Measurements from ENCODE around the gene KAZN.

Gene KAZN

GRCh38 chr1:14913482-14914177, 315.1 kb downstream of the KAZN start:
- no peak for DNase-seq (ENCODE audit: low read depth)

DNA sequence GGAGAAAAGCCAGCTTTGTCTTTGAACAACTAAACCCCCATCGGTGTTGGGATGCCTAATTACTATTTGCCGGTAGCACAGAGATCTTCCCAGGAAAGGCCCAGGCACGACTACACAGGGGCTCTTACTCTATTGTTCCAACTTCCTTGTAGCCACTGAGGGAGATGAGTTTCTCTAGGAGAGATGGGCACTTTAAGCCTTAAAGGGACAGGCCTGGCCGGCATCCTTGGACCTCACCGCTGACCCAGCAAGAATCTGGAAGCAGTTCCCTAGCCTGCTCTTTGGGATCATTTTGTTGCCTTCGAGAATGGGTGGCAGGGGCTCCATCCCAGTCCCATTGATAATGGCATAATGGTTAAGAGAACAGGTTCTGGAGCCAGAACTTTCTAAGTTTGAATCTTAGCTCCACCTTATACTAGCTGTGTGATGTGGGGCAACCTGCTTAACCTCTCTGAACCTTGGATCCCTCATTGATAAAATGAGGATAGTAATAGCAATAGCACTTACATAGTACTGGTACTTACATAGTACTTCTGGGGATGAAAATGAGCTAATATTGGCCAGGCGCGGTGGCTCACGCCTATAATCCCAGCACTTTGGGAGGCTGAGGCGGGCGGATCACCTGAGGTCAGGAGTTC, 316.0 kb downstream of the KAZN start:
- no peak for DNase-seq (ENCODE audit: low read depth)

GRCh38 chr1:14915356-14916054, 317.0 kb downstream of the KAZN start:
- peak; percentile 18 for DNase-seq (ENCODE audit: low read depth)

GRCh38 chr1:14919289-14919688, 320.8 kb downstream of the KAZN start:
- DNase-seq (ENCODE audit: low read depth) = no peak

GRCh38 chr1:14919751-14920150, 321.3 kb downstream of the KAZN start:
- DNase-seq (ENCODE audit: low read depth) = no peak

GRCh38 chr1:14921057-14921456, 322.6 kb downstream of the KAZN start:
- DNase-seq (ENCODE audit: low read depth) = peak; percentile 71

DNA sequence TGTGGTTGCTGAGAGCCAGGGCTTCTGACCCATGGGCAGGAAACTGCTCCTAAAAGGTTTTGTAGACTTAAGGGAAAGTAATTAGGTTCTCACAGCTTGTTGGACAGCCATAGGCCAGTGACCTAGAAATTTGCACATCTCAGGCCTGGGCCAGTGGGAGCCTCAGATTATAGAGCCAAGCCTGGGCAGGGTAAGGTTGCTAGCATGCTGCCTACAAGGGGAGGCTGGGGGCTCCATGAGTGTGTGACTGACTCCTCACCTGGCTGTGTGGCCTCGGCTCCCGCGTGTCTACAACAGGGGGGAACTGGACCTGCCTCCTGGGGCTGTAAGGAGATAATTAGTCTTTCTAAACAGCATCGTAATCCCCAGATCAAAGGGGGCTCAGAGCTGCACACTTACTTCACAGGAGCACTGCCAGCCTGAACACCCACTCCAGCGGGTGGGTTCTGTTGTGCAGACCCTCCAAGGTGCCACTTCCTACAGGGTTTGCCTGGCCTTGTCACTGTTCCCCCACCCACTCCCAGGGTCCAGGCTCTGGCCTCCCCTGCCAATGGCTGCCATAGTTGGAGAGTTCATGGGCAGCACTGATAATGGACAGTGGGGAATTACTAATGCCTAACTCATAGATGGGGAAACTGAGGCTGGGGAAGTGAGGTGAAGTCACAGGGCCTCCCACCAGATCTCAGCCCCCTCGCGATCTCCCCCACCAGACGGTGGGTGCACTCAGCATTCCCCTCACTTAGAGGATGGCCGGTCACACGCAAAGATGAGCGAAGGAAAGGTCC, 324.6 kb downstream of the KAZN start:
- DNase-seq (ENCODE audit: low read depth) = no peak

DNA sequence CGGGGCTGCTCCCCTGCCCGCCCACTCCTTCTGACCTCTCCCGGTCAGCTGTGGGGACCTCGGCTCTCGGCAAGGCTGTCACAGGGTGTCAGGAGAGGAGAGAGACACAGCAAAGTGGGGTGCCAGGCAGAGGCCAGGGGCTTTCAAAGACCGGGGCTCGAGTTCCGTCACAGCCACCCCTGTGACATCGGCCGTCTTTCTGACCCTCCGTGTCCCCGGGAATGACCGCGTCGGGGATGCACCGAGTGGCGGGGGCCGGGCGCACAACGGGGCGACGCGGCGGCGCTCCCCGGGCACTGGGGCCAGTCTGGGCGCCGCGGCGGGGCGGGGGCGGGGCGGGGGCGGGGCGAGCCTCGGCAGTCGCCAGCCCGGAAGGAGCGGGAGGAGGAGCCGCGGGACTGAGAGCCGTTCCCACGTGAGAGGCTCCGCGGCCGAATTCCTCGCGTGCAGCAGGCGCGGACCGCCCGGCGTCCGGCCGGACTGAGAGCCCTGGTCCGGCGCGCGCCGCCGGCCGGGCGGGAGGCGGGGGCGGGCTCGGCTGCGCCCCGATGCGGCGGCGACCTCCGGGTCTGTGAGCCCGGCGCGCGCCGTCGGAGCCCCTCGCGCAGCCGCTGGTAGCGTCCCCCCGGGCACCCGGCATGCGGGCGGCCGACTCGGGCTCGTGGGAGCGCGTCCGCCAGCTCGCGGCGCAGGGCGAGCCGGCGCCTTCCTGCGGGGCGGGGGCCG, 325.4 kb downstream of the KAZN start:
- peak; percentile 81 for DNase-seq (ENCODE audit: low read depth)

DNA sequence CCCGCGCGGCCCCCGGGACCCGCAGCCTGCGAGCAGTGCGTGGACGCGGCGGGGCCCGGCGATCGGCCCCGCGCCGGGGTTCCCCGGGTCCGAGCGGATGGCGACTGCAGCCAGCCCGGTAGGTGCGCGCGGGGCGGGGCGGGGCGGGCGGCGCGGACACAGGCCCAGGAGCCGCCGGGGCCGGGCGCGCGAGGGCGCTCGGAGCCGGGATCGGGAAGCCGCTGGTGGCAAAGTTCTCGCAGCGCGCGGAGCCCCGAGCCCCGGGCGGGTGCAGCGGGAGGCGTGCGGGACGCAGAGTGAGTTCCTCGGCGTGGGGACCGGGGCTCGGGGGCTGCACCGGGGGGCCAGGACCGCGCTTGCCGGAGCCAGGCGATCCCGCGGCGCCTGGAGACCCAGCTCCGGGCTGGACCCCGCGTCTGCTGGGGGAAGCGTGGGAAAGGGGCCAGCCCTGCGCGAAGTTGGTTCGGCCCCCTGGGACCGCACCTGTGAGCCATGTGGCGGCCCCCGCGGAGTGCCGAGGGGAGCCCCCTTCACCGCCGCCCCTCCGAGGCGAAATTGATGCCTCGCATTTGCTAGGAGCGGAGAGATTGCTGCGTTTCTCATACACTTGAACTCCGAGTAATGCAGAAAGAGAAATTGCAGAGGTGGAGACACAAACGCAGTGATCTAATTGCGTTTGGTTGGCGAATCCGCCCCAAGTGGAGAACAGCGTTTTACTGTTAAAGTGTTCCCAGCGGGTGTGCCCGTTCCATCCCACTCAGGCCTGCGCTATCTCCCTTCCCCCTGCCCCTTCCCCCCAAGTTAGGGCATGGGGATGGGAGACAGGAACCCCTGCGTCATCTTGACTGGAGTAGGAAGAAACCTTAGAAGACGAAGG, 326.2 kb downstream of the KAZN start:
- DNase-seq (ENCODE audit: low read depth) = peak; percentile 68

- DNase-seq (ENCODE audit: low read depth) = no peak
Observed at GRCh38 chr1:14925336-14926136, 327.1 kb downstream of the KAZN start.

GRCh38 chr1:14926229-14926628, 327.7 kb downstream of the KAZN start:
- peak; percentile 57 for DNase-seq (ENCODE audit: low read depth)

DNA sequence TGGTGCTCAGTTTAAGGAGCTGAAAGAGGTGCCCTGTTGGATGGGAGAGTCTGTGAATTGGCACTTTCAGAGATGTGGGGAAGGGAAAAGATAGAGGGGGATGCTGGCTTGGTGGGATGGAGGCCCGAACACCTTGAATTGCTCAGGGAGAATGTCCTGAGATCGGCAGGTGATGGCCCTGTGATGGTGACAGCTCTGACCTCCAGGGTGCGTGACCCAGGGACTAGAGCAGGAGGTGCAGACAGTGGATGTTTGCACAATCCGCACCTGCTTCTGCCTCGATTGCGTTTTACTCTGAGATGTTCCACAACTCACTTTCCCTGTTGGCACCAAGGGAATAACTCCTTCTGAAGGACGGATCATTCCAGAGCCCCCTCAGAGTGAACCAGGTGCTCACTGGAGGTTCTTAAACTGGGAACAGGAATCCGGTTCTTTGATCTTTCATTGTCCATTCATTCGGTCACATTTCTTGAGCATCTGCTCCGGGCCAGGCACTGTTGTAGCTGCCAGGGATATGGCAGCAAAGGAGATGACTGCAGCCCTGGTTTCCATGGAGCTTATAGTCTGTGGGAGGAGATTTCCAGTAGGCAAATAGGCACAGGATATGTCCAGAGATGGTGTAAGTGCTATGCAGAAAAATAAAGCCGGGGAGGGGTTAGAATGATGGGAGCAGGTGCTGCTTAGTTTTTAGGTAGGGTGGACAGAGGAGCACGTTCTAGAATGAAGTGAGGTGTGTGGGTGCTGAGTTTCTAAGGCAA, 328.5 kb downstream of the KAZN start:
- DNase-seq (ENCODE audit: low read depth) = no peak

GRCh38 chr1:14928412-14928811, 329.9 kb downstream of the KAZN start:
- no peak for DNase-seq (ENCODE audit: low read depth)

GRCh38 chr1:14928886-14929546, 330.5 kb downstream of the KAZN start:
- no peak for DNase-seq (ENCODE audit: low read depth)

- peak; percentile 53 for DNase-seq (ENCODE audit: low read depth)
Observed at GRCh38 chr1:14929547-14930246, 331.2 kb downstream of the KAZN start.

- DNase-seq (ENCODE audit: low read depth) = no peak
Observed at GRCh38 chr1:14930247-14930965, 331.9 kb downstream of the KAZN start.

DNA sequence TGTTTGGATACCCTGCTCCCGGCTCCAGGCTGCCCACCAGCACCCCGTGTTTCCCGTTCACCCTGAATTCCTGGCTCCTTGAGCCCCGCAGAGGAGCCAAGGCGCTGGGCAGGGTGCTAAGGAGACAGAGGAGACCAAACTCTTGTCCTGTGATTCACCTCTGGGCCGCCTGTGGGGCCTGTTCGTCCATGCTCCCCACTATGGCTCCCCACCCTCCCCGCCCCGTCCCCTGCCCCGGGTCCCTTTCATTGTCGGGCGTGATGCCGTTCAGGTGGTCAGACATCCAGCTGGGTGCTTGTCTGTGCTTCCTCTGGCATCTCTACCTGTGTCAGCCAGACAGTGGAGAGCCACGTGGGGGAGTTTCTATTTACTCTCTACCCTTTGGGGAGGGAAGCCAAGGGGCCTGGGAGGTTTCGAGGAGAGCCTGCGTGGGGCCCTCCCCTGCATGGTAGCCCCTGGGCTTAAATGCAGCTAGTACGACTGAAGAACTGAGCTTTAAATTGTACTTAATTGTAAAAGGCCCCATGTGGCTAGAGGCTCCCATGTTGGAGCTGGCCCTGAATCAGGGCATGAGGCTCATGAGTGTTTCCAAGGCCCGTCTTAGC, 333.7 kb downstream of the KAZN start:
- DNase-seq (ENCODE audit: low read depth) = no peak
